ENCODE measurements around the gene LMBRD2. TPM values are rescaled to one million over a fixed set of nuclear protein-coding genes. Genes with fewer than 3 reads are reported as not detected.
A peak's percentile ranks its signal among the peaks of the same experiment; 100 is the strongest.

LMBRD2 gene
- total and polyA plus RNA-seq, 2 donors (not counting 1 experiment from before 2014, with no cell fraction given): 7.2 to 19.8 TPM

DNA sequence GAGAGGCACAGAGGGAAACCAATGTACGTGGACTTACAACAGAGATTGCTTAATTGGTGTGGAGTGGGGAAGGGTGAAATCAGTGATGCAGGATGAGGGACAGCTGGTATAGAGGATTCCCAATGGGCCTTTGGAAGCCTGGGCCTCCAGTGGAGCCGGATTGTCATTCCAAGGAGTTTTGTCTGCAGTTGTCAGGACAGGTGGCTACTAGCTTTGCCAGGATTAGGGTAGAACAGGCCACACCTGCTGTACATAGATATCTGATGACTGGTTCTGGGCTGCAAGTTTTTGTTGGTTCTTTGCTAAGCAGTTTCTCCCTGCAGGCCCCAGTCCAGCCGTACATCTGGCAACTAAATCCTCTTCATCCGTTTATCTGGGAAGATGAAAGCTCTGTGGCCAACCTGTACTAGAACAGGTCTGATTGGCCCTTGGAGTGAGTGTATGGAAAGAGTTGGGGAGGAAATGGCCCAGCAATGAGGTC lies 4.5 kb upstream of the LMBRD2 start:
- Histone ChIP-seq H3K4me1 (ENCODE audit: control insufficient read depth, extremely low read depth, insufficient read depth, low read length) (peaks cover 7% of the 10 kb centered on the region), H3K27ac (ENCODE audit: insufficient read depth, low read length) (peak overlapping the region; percentile 52), H4K20me1 (ENCODE audit: control insufficient read depth, extremely low read depth, insufficient read depth, low read length) (no peaks in the 10 kb centered on the region), H3K9me3 (ENCODE audit: control insufficient read depth, insufficient read depth, low read depth, low read length) (no peaks in the 10 kb centered on the region), H3K36me3 (ENCODE audit: control insufficient read depth, insufficient read depth, low read length) (peaks cover 6% of the 10 kb centered on the region), H2AFZ (ENCODE audit: low read length) (no peak overlapping the region), H3K4me3 (replicated peaks in 1 of 4; ENCODE audit: control extremely low read depth in 1 of 4, insufficient read depth in 1 of 4, low read depth in 3 of 4, low read length in 4 of 4) (no peak overlapping the region), H3K27me3 (ENCODE audit: control insufficient read depth, insufficient read depth, low read length) (no peaks in the 10 kb centered on the region), H3K79me2 (ENCODE audit: control insufficient read depth, insufficient read depth, low read length) (peaks cover 41% of the 10 kb centered on the region), H3K4me2 (ENCODE audit: extremely low read depth, insufficient read depth, low read length) (no peak overlapping the region), H3K9ac (ENCODE audit: insufficient read depth, low read length) (no peak overlapping the region)
- peak; percentile 55 to 68 for DNase-seq (ENCODE audit: low read depth in 2 of 2)
- TF ChIP-seq, protein P1, sequence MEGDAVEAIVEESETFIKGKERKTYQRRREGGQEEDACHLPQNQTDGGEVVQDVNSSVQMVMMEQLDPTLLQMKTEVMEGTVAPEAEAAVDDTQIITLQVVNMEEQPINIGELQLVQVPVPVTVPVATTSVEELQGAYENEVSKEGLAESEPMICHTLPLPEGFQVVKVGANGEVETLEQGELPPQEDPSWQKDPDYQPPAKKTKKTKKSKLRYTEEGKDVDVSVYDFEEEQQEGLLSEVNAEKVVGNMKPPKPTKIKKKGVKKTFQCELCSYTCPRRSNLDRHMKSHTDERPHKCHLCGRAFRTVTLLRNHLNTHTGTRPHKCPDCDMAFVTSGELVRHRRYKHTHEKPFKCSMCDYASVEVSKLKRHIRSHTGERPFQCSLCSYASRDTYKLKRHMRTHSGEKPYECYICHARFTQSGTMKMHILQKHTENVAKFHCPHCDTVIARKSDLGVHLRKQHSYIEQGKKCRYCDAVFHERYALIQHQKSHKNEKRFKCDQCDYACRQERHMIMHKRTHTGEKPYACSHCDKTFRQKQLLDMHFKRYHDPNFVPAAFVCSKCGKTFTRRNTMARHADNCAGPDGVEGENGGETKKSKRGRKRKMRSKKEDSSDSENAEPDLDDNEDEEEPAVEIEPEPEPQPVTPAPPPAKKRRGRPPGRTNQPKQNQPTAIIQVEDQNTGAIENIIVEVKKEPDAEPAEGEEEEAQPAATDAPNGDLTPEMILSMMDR (conservative IDR thresholded peaks at IDR 0.05 in 1 of 2, IDR thresholded peaks at IDR 0.05 in 1 of 2; ENCODE audit: low read depth in 1 of 2, low read length in 2 of 2): no peak
- no peak for TF ChIP-seq EZH2 (IDR thresholded peaks at IDR 0.05; ENCODE audit: low read length, missing control alignments)

DNA sequence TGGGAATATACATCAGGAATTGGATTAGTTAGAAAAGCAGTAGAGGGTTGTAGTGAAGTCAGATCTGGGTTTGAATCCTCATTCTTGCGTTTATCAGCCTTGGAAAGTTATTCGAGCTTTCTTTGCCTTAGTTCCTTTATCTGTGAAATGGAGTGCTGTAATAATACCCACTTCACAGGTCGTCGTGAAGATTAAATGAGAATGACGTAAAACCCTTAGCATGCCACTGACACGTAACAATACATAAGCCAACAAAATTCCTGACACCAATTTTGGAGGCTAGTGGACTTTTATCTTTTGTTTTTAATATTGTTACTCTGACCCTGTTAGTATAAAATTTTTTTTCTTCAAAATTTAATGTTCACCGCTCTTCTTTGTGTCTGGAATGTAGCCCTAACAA lies 3.6 kb upstream of the LMBRD2 start:
- no peak overlapping the region for H3K4me3 ChIP-seq (replicated peaks in 1 of 4; ENCODE audit: control extremely low read depth in 1 of 4, insufficient read depth in 1 of 4, low read depth in 3 of 4, low read length in 4 of 4)
- no peaks in the 10 kb centered on the region for H3K9me3 ChIP-seq (ENCODE audit: control insufficient read depth, insufficient read depth, low read depth, low read length)
- H3K9ac ChIP-seq (ENCODE audit: insufficient read depth, low read length): no peak overlapping the region
- H3K79me2 ChIP-seq (ENCODE audit: control insufficient read depth, insufficient read depth, low read length): peaks cover 38% of the 10 kb centered on the region
- H3K36me3 ChIP-seq (ENCODE audit: control insufficient read depth, insufficient read depth, low read length): peaks cover 3% of the 10 kb centered on the region
- no peaks in the 10 kb centered on the region for H4K20me1 ChIP-seq (ENCODE audit: control insufficient read depth, extremely low read depth, insufficient read depth, low read length)
- H3K4me1 ChIP-seq (ENCODE audit: control insufficient read depth, extremely low read depth, insufficient read depth, low read length): peaks cover 7% of the 10 kb centered on the region
- no peaks in the 10 kb centered on the region for H3K27me3 ChIP-seq (ENCODE audit: control insufficient read depth, insufficient read depth, low read length)
- no peak overlapping the region for H2AFZ ChIP-seq (ENCODE audit: low read length)
- H3K27ac ChIP-seq (ENCODE audit: insufficient read depth, low read length): peak overlapping the region; percentile 52
- H3K4me2 ChIP-seq (ENCODE audit: extremely low read depth, insufficient read depth, low read length): no peak overlapping the region
- DNase-seq (ENCODE audit: low read depth in 2 of 2): no peak
- TF ChIP-seq, protein P1 (conservative IDR thresholded peaks at IDR 0.05 in 1 of 2, IDR thresholded peaks at IDR 0.05 in 1 of 2; ENCODE audit: low read depth in 1 of 2, low read length in 2 of 2): no peak
- no peak for TF ChIP-seq EZH2 (IDR thresholded peaks at IDR 0.05; ENCODE audit: low read length, missing control alignments)

DNA sequence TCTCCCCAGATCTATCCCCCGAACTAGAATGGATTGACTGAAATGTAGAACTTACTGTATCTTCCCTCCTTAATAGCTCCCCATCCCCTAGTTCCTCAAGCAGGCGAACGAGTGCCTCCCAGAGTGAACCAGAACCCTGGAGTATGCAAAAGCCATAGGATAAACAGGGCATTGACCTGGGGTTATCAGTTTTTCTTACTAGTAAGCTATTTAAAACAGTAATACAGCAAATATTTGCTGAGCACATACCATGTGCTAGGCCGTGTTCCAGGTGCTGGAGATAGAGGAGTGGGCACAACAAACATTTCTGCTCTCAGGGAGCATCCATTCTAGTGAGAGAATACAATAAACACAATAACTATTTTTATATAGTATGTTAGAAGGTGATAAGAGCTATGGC lies 2.0 kb upstream of the LMBRD2 start:
- Histone ChIP-seq H2AFZ (ENCODE audit: low read length) (no peak overlapping the region), H3K4me2 (ENCODE audit: extremely low read depth, insufficient read depth, low read length) (peak overlapping the region; percentile 85), H4K20me1 (ENCODE audit: control insufficient read depth, extremely low read depth, insufficient read depth, low read length) (no peaks in the 10 kb centered on the region), H3K9me3 (ENCODE audit: control insufficient read depth, insufficient read depth, low read depth, low read length) (no peaks in the 10 kb centered on the region), H3K4me1 (ENCODE audit: control insufficient read depth, extremely low read depth, insufficient read depth, low read length) (peaks cover 7% of the 10 kb centered on the region), H3K9ac (ENCODE audit: insufficient read depth, low read length) (no peak overlapping the region), H3K27me3 (ENCODE audit: control insufficient read depth, insufficient read depth, low read length) (no peaks in the 10 kb centered on the region), H3K27ac (ENCODE audit: insufficient read depth, low read length) (no peak overlapping the region), H3K79me2 (ENCODE audit: control insufficient read depth, insufficient read depth, low read length) (peaks cover 34% of the 10 kb centered on the region), H3K36me3 (ENCODE audit: control insufficient read depth, insufficient read depth, low read length) (peaks cover 2% of the 10 kb centered on the region), H3K4me3 (replicated peaks in 1 of 4; ENCODE audit: control extremely low read depth in 1 of 4, insufficient read depth in 1 of 4, low read depth in 3 of 4, low read length in 4 of 4) (peak overlapping the region in 3 of 4 experiments; percentile 65 to 99 (median 95))
- TF ChIP-seq, protein P1 (conservative IDR thresholded peaks at IDR 0.05 in 1 of 2, IDR thresholded peaks at IDR 0.05 in 1 of 2; ENCODE audit: low read depth in 1 of 2, low read length in 2 of 2): no peak
- no peak for TF ChIP-seq EZH2 (IDR thresholded peaks at IDR 0.05; ENCODE audit: low read length, missing control alignments)
- no peak for DNase-seq (ENCODE audit: low read depth in 2 of 2)

Data from fibroblast of lung (primary cell).